HG02588 (cell line): ENCODE results near the gene SLC30A7.

Source experiments
- ATAC-seq: cut with Tn5 transposase; IDR thresholded peaks from one replicate; pipeline ENCODE4 v1.9.1; 2021; ENCODE audit warnings: mild to moderate bottlenecking, moderate library complexity; ENCODE audit not compliant: unreplicated experiment

The SLC30A7 gene

GRCh38 chr1:100971021-100971420 lies 75.1 kb downstream of the SLC30A7 start:
- ATAC-seq, result no peak

- ATAC-seq, result no peak
Observed at GRCh38 chr1:100972185-100972584, 76.3 kb downstream of the SLC30A7 start.

- no peak for ATAC-seq
Observed at GRCh38 chr1:100976936-100977335, 81.0 kb downstream of the SLC30A7 start.

- ATAC-seq, result no peak
Observed at GRCh38 chr1:100979631-100980030, 83.7 kb downstream of the SLC30A7 start.

- no peak for ATAC-seq
Observed at GRCh38 chr1:100982793-100983192, 86.9 kb downstream of the SLC30A7 start.

GRCh38 chr1:100988121-100988520 lies 92.2 kb downstream of the SLC30A7 start:
- ATAC-seq, result no peak

- no peak for ATAC-seq
Observed at GRCh38 chr1:100989306-100990077, 93.6 kb downstream of the SLC30A7 start.

- no peak for ATAC-seq
Observed at GRCh38 chr1:100995198-100995988, 99.5 kb downstream of the SLC30A7 start.

- no peak for ATAC-seq
Observed at GRCh38 chr1:100998426-100998825, 102.5 kb downstream of the SLC30A7 start.

GRCh38 chr1:101000131-101000873 lies 104.4 kb downstream of the SLC30A7 start:
- no peak for ATAC-seq

GRCh38 chr1:101002551-101002950 lies 106.7 kb downstream of the SLC30A7 start:
- ATAC-seq, result no peak

- no peak for ATAC-seq
Observed at GRCh38 chr1:101003012-101003650, 107.2 kb downstream of the SLC30A7 start.

GRCh38 chr1:101004061-101004460 lies 108.2 kb downstream of the SLC30A7 start:
- no peak for ATAC-seq

- no peak for ATAC-seq
Observed at GRCh38 chr1:101004670-101005069, 108.8 kb downstream of the SLC30A7 start.

- no peak for ATAC-seq
Observed at GRCh38 chr1:101005183-101005582, 109.3 kb downstream of the SLC30A7 start.

- no peak for ATAC-seq
Observed at GRCh38 chr1:101005871-101006270, 110.0 kb downstream of the SLC30A7 start.

GRCh38 chr1:101006553-101006952 lies 110.7 kb downstream of the SLC30A7 start:
- ATAC-seq, result no peak

GRCh38 chr1:101008229-101008834 lies 112.4 kb downstream of the SLC30A7 start:
- no peak for ATAC-seq

GRCh38 chr1:101013776-101014175 lies 117.9 kb downstream of the SLC30A7 start:
- no peak for ATAC-seq

GRCh38 chr1:101017448-101017847 lies 121.6 kb downstream of the SLC30A7 start:
- ATAC-seq, result no peak

- no peak for ATAC-seq
Observed at GRCh38 chr1:101022294-101022693, 126.4 kb downstream of the SLC30A7 start.
